Ishikawa (cell line): ENCODE data around the gene TAAR1.

ENCODE experiments used
- EP300 ChIP-seq: IDR thresholded peaks from 2 replicates; pipeline ENCODE4 v1.6.1; 2012; ENCODE audit warnings: borderline replicate concordance
- TF ChIP-seq, protein P1 (sequence below): IDR thresholded peaks from 2 replicates; pipeline ENCODE4 v1.6.1; 2012

GRCh38 chr6:132651062-132651461 is 7.9 kb downstream of the TAAR1 start:
- TF ChIP-seq, protein P1, sequence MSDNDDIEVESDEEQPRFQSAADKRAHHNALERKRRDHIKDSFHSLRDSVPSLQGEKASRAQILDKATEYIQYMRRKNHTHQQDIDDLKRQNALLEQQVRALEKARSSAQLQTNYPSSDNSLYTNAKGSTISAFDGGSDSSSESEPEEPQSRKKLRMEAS: no peak
- TF ChIP-seq EP300: no peak
